Vagina (tissue), 2 donors: Measurements from ENCODE around the gene UBR3.

Source experiments
- CTCF ChIP-seq, 3 experiments: fragments of 450-650 bp in 2 of 3; fragments of 200-600 bp in 1 of 3; sonication (generic) in 1 of 3; IDR thresholded peaks; one replicate each; pipeline ENCODE4 v1.5.1; 2017 to 2019; ENCODE audit warnings: antibody characterized with exemption in 3 of 3, mild to moderate bottlenecking in 2 of 3, moderate library complexity in 2 of 3
- POLR2A ChIP-seq, 2 donors: fragments of 450-650 bp; IDR thresholded peaks; one replicate each; pipeline ENCODE4 v1.6.1; 2017; ENCODE audit warnings: antibody characterized with exemption in 2 of 2, mild to moderate bottlenecking in 2 of 2, moderate library complexity in 2 of 2

DNA sequence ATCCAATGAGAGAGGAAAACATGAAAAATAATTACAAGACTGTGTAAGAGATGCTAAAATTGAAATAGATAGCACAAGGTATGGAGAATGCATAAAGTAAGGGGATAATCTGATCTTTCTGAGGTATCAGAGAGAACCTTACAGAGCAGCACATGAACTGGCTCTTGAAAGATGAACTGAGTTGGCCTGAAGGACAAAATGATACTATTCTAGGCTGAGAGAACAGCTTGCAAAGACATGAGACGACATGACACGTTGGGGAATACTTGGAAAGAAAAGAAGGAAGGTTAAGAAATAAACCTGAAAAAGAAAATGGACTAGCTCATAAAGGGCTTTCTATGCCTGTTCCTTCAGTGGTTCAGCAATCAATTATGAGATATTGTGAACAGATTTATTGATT is 198.0 kb downstream of the UBR3 start:
- TF ChIP-seq CTCF (IDR thresholded peaks at IDR 0.05): no peak
- no peak for TF ChIP-seq POLR2A (IDR thresholded peaks at IDR 0.05)
